Embryonic facial prominence (tissue), 1 donor: ENCODE measurements around the gene EPS8.

Experiments
- DNase-seq: peaks from one replicate; pipeline ENCODE4 v3.0.0-alpha.2; 2016; ENCODE audit errors: extremely low spot score

EPS8 gene

GRCh38 chr12:15602051-15602672, 187.0 kb downstream of the EPS8 start:
- no peak for DNase-seq

DNA sequence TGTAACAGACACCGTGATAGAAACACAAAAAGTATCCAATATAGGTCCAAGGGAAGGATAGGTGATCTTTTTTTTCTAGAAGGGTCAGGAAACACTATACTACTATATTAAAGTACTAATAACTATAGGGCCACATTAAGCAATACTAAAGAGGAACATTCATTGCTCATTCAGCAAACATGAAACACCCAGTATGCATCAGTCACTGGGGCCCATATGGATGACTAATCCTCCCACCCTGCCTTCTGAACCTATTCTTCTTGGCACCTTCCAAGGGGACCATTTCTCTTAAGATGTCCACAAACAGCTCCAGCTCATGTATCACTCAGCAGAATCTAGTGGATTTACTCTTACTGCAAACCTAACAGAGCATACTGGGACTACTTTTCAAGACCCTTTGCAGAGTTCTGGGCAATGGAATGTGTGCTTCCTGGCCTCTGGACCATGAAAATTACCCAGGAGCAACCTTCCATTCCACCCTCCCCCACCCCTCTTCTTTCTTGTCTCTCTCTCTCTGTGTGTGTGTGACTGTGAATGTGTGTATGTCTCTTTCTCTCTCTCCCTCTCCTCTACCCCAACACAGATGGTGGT, 187.9 kb downstream of the EPS8 start:
- DNase-seq: no peak

GRCh38 chr12:15600223-15600935, 188.8 kb downstream of the EPS8 start:
- no peak for DNase-seq

- DNase-seq: peak; percentile 66
Measured at GRCh38 chr12:15599266-15600037, 189.7 kb downstream of the EPS8 start.

DNA sequence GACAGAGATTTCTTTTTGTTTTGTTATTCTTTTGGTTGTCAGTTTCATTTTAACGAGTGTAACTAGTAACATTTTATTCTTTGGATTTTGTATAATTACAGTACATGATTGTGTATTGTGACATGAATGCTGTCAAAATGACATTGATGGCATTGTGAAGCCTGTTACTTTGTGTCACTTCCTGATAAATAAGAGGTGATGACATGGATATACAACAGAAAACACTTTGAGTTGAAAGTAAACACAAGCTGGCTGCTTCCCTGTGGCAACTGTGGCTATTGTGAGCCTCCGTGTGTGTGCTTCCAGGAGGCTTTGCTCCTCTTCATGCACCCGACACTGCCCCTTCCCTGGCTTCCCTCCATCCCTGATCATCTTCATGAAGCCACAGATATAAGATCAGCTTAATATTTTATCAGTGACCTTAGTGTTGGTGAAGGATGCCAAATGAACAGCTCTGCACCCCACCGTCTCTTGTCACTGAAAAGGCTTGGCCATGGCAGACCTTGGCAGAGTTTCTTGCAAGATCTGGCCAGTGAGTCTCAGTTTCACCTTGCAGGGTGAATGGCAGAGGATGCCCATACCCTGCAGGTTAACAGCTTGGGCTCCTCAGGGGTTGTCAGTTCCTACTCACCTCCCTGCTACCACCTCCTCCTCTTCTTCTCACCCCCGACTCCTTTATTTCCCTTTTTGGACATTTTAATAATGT, 191.9 kb downstream of the EPS8 start:
- no peak for DNase-seq

DNA sequence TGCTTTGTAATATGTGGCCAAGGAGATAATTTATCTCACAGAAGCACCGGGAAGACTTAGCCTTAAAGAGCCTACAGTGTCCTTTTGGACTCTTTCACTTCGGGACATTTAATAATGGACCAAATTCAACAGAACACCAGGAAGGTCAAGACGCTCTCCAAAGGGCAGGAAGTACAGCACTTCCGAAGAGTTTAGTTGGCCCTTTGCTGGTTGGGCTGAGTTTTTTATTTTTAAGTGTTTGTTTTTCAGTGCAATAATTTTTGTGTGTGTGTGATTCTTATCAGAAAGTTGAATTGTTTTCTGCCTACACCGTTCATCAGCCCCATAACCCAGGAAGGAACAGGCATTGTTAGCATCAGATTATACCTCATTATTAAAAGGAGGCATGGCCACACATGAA, 193.0 kb downstream of the EPS8 start:
- no peak for DNase-seq

GRCh38 chr12:15592934-15593333, 196.3 kb downstream of the EPS8 start:
- DNase-seq: no peak

GRCh38 chr12:15591811-15592210, 197.4 kb downstream of the EPS8 start:
- DNase-seq: no peak

DNA sequence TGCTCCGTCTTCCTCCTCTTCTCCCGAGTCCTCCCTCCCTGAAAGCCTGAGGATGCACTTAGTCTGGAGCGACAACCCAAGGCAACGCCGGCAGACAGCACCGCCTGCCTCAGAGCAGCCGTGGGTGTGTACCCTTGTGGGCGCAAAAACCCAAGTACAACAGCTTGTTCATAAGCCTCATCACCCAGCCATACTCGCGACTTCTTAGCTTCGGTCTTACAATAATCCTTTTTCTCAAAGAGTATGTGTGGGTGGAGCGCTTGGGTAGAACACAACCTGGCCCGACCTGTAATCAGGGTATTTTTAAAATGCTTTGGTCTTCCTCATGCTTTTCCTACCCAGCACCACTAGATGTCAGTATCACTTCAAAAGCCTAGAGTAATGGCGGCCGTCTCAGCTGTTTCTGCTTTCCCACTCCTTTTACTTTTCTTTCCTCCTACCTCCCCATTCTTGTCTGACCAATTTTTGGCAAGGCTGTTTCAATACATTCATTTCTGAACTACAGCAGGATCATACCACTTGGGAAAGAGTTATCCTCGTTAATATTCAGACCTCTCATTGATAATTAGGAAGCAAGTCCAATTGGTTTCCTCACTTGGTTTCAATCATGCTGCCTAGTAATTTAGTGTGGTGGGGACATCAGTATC, 198.9 kb downstream of the EPS8 start:
- peak; percentile 81 for DNase-seq

DNA sequence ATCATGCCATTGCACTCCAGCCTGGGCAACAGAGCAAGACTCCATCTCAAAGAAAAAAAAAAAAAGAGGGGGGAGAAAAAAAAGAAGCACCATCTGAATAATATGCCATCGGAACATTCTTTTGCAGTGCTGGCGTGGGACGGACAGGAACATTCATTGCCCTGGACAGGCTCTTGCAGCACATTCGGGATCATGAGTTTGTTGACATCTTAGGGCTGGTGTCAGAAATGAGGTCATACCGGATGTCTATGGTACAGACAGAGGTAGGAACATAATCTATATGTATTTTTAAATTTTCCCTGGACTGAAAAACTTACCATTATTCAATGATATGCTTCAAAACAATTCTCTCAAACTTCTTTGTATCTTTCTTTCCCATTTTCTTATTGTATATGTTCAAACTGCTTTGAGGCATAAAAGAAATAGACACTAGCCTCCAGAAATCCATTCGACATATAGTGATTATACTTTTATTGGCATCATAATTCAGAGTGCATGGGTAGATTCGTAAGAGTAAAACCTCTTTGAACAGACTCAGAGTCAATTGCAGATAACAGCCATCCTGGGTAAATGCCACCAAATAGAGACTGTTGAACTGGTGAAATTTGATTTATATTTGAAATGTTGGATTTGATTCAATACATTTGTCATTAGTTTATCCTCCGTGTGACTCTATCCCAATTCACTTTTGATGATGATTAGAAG, 199.7 kb downstream of the EPS8 start:
- DNase-seq: no peak

DNA sequence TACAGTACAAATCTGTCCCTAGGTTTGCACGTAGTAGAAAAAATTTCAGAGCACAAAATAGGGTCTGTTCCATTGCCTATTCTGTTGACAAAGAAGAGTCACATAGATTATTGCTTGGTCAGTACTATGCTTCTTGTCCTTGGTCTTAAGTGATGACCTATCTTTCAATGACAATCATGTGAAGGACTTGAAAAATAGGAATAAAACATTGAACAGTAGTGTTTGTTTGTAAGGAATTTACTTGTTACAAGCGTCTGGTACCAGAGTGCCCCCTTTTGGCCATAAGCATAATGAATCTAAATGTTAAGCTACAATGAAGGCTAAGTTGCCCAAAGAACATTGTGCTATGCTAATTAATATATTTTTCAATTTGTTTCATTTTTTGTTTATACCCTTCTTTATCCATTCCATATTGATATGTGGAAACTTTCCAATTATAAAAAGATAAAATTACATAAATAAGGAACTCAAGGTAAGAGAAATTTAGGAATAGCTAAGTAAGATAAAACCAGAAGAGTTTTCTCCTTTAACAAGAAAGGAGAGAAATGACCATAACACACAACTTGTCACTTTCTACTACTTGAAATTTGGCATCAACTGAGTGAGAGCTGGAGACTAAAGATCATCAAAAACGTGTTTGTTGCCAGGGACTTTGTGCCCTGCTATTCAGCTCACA, 204.7 kb downstream of the EPS8 start:
- no peak for DNase-seq

GRCh38 chr12:15583804-15584203, 205.4 kb downstream of the EPS8 start:
- DNase-seq: no peak

DNA sequence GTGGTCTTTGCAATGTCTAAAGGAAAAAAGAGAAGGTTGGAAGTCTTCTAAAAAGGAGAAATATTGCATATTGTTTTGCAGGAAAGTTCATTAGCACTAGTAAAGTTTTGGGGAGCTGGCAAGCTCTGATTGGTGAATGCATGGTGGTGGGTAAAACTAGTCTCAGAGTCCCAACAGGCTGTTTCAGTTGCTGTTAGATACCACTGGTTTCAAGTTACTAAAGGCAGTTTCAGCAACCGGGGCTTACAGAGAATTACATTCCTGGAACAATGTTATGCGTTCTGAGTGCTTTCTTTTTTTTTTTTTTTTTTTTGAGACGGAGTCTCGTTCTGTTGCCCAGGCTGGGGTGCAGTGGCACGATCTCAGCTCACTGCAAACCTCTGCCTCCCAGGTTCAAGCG, 208.2 kb downstream of the EPS8 start:
- DNase-seq: no peak

GRCh38 chr12:15580431-15580830, 208.8 kb downstream of the EPS8 start:
- DNase-seq: no peak

DNA sequence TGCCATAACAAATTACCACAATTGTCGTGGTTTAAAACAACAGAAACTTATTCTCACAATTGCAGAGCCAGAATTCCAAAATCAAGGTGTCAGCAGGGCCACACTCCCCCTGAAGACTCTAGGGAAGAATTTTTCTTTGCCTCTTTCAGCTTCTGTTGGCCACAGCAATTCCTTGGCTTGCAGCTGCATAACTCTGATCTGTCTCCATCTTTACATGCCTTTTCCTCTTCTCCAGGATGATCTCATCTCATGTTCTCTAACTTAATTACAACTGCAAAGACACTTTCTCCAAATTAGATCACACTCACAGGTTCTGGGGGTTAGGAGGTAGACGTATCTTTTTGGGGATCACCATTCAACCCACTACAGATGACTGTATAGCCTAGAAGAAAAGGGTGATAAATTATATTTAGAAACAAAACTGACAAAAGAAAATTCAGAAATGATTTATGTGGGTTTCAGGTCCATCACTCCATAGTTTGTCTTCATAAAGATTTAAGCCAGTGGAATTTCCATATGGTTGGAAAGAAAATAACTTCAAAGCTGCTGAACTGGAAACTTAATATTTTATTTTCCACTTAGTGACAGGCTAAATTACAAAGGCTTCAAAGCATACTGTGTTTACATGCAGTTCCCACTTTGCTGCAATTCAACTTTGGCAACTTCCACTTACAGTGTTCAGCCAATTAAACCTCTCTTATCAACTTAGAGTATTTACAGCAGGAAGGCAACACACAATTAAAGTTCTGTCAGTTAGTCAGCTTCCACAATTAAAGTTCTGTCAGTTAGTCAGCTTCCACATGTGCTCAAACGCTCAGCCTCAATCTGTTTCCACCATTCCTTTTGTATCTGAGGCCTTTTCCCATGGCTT, 213.3 kb downstream of the EPS8 start:
- DNase-seq: no peak

DNA sequence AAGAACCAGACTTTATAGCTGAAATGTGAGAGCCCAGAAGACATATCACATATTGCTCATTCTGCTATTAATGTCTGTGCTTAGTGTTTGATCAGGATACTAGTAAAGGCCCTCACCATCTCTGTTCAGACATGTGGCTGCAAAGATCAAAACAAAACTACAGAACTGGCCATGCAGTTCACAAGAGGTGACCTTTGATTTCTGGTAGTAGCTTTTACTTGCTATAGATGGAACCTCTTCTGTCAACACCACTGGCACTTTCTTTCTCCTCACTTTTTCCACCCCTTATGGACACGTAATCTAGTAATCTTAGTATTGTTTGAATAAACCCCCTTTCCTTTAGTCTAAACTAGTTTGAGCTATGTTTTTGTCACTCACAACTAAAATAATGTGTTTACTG, 214.8 kb downstream of the EPS8 start:
- DNase-seq: no peak
